Measurements from ENCODE around the gene NR1H2.

DNA sequence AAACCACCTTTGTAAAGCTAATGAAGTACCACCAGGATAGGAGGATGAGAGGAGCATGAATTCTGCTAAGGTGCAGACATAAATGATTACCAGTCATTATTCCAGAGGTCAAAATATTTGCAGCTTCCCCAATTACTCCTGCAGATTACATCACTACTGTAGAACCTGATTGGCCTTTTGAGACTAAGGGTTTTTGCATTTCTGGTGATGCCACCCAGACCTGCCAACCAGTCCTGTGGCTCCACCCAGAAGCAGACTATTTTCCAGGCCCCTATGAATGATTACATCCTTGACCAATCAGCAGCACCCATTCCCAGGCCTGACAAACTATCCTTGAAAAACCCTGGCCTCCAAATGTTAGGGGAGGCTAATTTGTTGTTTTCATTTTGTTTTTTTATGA, 35.9 kb upstream of the NR1H2 start:
- TF ChIP-seq CTCF (conservative IDR thresholded peaks at IDR 0.05) (no peak), ZFX (IDR thresholded peaks at IDR 0.05) (no peak)

Measured in C4-2B (cell line).